ENCODE measurements around the gene CAMKK1.
"Not testable (repeated sequence)": the region's sequence is repeated elsewhere in the genome, so short reads cannot be mapped to it uniquely, and the experiment has no call there.

Gene CAMKK1

GRCh38 chr17:3879591-3880417 is 13.0 kb downstream of the CAMKK1 start:
- no peak for DNase-seq (ENCODE audit: low read depth in 2 of 2)

DNA sequence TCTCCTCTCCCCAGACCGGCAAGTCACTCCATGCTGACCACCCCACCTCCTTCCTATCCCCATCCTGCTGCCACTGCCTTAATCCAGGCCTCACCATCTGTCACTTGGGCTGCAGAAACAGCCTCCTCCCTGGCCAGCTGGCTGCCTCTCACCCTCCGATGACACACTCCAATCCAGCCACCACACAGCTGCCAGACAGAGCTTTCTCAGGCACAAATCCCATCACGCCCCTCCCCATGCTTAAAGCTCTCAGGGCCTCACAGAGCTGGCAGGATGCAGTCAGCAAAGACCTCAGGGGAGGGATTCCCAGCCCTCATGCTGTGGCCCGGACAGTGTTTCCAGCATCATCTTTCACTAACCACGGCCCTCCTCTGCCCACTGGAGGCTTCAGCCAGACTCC is 13.7 kb downstream of the CAMKK1 start:
- no peak for DNase-seq (ENCODE audit: low read depth in 2 of 2)

DNA sequence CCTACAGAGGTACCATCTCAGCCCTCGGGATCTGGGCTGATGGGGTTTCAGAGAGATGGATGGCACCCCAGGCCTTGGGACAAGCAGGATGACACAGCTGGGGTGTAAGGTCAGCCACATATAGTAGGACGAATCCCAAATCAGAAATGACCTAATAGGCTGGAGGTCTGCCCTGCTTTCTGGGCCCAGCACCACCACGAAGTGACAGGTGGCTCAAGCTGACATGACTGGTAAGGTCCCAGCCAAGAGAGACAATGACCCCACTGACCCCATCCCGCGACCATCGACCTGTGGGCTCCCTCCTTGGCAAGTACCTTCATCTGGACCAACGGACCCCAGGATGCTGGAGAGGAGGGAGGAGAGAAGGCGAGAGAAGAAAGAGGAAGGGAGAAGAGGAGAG is 15.6 kb downstream of the CAMKK1 start:
- DNase-seq (ENCODE audit: low read depth in 2 of 2), result no peak

DNA sequence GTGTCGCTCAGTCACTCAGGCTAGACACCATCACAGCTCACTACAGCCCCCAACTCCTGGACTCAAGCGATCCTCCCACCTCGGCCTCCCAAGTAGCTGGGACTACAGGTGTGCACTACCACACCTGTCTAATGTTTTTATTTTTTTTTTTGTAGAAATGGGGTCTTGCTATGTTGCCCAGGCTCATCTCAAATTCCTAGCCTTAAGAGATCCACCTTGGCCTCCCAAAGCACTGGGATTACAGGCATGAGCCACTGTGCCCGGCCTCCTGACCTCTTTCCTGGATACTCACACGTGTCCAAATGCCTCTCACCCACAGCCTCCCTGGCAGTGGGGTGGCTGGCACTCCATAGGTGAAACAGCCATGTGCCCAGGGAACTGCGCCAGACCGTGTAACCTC is 17.5 kb downstream of the CAMKK1 start:
- DNase-seq (ENCODE audit: low read depth in 2 of 2), result no peak

DNA sequence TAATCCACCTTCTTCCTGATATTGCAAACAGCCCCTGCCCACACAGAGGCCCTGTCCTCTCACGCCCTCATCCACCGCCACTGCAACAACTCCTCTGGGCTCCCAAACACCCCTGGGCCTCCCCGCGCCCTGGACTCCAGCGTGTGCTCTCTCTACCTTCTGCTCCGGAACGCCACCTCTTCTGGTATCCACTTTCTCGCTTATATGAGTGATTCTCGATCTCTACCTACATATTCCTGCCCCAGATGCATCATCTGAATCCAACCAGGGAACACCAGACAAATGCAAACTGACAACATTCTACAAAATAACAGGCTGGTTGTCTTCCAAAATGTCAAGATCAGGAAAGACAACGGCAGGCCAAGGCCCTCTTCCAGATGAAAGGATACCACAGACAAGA is 19.0 kb downstream of the CAMKK1 start:
- DNase-seq (ENCODE audit: low read depth in 2 of 2), result no peak

DNA sequence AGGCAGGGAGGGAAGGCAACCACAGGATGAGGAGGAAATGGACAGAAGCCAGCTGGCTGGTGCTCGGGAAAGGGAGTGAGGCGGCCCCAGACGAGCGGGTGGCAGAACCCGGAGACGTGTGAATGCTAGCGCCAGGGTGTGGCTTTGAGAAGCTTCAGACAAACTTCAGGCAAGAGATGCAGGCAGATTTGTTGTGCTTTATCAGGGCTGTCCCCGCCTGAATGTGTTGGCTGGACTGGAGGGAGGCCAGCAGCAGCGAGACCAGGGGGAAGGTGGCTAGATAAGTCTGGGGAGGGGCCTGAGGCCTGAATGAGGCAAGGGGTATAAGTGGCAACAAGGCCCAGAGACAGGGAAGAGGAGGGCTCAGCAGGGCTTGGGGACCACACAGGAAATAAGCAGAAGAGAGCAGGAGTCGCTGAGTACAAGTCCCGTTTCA is 22.0 kb downstream of the CAMKK1 start:
- no peak for DNase-seq (ENCODE audit: low read depth in 2 of 2)

- DNase-seq (ENCODE audit: low read depth in 2 of 2), result no peak
These were observed 25.2 kb downstream of the CAMKK1 start for GRCh38 chr17:3867606-3868005.

- no peak for DNase-seq (ENCODE audit: low read depth in 2 of 2)
These were observed 25.7 kb downstream of the CAMKK1 start for GRCh38 chr17:3867106-3867505.

- no peak for DNase-seq (ENCODE audit: low read depth in 2 of 2)
These were observed 26.6 kb downstream of the CAMKK1 start for GRCh38 chr17:3866276-3866675.

DNA sequence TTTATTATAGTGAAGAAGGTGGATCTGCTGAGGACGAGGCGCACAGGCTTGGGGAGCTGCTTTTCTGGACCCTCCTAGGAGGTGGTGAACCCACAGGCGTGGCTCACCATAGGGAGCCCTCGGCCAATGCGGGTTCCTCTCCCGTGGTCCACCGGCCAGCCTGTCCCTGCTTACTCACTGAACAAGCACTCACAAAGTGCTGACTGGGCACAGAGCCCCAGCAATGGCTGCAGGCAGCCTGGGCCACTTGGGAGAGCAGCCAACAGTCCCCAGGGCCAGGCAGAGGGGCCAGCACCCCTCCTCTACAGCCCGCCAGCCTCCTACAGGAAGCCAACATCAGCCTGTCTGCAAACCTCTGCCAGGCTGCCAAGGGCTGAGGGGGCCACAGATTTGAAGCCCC is 27.7 kb downstream of the CAMKK1 start:
- no peak for DNase-seq (ENCODE audit: low read depth in 2 of 2)

GRCh38 chr17:3864534-3864933 is 28.3 kb downstream of the CAMKK1 start:
- no peak for DNase-seq (ENCODE audit: low read depth in 2 of 2)

DNA sequence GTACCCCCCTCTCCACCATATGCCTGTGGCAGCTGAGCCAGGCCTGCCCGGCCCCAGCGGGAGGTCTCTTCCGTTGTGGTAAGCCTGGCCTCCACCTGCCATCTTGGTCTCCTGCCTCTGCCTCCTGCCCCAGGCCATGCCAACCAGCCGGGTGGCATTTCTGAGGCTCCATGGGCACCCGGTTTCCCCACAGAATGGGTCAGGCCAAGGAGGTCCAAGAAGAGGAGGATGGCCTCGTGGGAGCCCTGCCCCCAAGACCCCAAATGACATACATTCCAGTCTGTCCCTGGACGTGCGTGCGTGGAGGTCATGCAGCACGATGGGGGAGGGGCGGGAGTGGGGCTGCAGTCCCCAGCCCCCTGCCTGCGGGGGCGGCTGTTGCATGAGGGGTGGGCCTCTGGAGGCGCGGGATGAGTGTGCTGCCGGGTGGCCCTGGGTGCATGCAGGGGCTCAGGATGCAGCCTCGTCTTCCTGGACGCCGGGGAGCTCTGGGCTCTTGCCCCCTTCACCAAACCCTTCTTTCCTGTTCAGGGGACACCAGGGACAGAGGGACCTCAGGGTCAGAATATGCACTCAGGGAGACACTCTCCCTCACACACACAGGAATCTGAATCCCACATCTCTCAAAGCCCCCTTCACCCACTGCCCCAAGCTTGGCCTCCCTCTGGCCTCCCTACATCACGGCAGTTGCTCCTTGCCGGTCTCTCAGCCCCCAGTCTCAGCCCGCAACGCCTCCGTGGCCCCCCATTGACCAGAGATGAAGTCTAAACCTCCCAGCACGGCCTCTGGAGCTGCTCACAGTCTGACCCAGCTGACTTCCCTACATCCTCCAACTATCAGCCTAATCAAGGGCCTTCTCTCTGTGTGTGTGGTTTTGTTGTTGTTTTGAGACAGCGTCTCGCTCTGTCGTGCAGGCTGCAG is 30.8 kb downstream of the CAMKK1 start:
- DNase-seq (ENCODE audit: low read depth in 2 of 2), result no peak

- DNase-seq (ENCODE audit: low read depth in 2 of 2), result no peak
These were observed 31.7 kb downstream of the CAMKK1 start for GRCh38 chr17:3860939-3861700.

- DNase-seq (ENCODE audit: low read depth in 2 of 2), result no peak
These were observed 32.9 kb downstream of the CAMKK1 start for GRCh38 chr17:3859940-3860339.

DNA sequence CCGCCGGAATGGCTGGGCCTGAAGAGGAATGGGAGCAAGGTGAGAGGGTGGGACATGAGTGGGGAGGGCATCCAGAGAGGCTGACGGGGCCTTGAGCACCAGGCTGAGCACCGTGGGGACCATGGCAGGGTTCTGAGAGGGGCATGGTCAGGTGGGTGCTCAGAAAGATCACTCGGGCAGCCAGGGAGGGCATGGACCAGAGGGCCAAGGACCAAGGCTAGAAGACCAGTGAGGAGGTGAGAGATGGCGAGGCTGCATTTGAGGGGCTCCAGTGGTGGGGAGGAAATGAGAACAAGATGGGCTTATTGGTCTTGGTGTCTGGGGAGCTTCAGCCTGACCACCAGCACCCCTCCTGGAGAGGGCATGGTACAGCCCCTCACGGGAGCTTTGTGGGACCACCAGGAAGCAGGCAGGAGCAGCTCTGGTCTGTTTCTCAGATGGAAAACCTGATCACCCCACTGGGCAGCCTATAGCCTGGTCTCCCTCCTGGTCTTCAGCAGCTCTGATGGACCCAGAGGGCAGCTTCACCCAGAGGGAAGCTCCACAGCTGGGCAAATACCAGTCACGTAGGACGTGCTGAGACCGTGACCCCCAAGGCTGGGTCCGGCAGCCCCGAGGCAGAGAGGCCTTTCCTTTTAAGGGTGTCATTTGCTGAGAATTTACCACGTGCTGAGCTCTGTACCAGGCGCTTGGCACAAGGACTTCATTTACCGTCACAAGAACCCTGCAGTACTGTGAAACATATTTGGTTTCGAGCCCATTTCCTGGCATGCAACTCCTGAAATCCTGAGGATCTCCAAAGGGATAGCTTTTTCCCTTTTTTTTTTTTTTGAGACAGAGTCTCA is 35.4 kb downstream of the CAMKK1 start:
- no peak for DNase-seq (ENCODE audit: low read depth in 2 of 2)

DNA sequence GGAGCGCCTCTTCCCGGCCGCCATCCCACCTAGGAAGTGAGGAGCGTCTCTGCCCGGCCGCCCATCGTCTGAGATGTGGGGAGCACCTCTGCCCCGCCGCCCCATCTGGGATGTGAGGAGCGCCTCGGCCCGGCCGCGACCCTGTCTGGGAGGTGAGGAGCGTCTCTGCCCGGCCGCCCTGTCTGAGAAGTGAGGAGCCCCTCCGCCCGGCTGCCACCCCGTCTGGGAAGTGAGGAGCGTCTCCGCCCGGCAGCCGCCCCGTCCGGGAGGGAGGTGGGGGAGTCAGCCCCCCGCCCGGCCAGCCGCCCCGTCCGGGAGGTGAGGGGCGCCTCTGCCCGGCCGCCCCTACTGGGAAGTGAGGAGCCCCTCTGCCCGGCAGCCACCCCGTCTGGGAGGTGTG is 38.6 kb downstream of the CAMKK1 start:
- DNase-seq (ENCODE audit: low read depth in 2 of 2), result not testable (repeated sequence)

GRCh38 chr17:3852561-3852960 is 40.3 kb downstream of the CAMKK1 start:
- DNase-seq (ENCODE audit: low read depth in 2 of 2), result no peak

DNA sequence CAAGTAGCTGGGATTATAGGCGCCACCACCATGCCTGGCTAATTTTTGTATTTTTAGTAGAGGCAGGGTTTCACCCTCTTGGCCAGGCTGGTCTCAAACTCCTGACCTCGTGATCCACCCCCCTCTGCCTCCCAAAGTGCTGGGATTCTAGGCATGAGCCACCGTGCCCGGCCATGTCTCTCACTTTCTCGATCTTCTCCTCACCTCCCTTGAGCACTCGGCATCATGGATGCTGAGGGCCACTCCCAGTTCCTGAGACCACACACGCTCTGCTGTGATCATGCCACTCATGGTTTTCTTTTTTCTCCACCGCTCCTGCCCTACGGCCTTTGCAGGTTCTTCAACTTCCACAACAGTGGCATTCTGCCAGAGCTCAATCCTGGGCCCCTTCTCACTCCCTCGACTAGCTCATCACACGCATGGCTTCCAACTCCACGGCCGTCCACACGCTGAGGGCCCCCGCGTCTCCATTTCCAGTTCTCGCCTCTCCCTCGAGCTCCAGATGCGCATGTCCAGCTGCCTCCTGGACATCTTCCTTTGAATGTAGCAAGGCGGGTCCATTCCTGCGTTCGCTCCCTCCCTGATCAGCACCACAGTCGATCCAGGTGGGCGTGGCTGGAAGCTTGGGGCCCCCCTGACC is 41.3 kb downstream of the CAMKK1 start:
- DNase-seq (ENCODE audit: low read depth in 2 of 2), result no peak

DNA sequence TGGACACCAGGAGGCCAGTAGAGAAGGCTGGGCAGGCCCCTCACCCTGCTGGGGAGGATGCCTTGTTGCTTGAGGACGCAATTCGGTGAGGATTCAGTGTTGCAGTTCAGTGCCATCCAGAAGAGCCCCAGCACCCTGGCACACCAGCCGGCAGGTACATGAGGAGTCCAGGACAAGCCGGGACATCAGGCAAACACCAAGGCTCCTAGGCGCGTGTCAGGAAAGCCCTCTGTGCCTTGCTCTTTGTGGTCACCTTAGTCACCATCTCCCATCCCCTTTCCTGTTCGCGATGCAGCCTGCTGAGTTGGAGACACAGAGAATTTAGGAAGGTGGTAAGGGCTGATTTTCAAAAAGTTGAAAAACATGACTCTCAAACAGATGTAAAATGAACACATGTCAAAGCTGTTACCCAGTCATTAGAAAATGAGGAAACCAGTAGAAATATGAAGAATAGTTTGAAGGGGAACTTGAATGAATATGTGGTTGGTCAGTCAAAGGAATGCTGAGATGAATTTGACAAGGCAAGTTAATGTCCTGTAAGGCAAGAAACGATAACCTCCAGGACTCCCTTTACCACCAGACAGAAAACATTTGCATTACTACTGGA is 44.5 kb downstream of the CAMKK1 start:
- no peak for DNase-seq (ENCODE audit: low read depth in 2 of 2)

- DNase-seq (ENCODE audit: low read depth in 2 of 2), result no peak
These were observed 45.6 kb downstream of the CAMKK1 start for GRCh38 chr17:3847165-3847670.
